H1 (cell line): ENCODE results near the gene ZDHHC23. TPM values are rescaled to one million over a fixed set of nuclear protein-coding genes. Genes with fewer than 3 reads are reported as not detected.

ENCODE experiments used
- BCL11A ChIP-seq, 2 experiments: IDR thresholded peaks; one replicate each; pipeline ENCODE4 v1.6.1; 2011; ENCODE audit warnings: low read depth in 2 of 2, low read length in 2 of 2, mild to moderate bottlenecking in 2 of 2
- GTF2F1 ChIP-seq: IDR thresholded peaks from 2 replicates; pipeline ENCODE4 v1.6.1; 2012; ENCODE audit warnings: low read depth, low read length, improper control_type of control experiment, borderline replicate concordance
- HDAC6 ChIP-seq: IDR thresholded peaks from one replicate; pipeline ENCODE4 v1.7.1; 2012; ENCODE audit warnings: low read depth, mild to moderate bottlenecking, inconsistent platforms, low read length, moderate library complexity
- RNF2 ChIP-seq: fragments of 200-900, 300-1000 bp; sonication (generic); IDR thresholded peaks from 2 replicates; pipeline ENCODE4 v1.7.1; 2016; ENCODE audit warnings: borderline replicate concordance, low read depth, mild to moderate bottlenecking, antibody characterized with exemption, low read length; ENCODE audit not compliant: poor library complexity, severe bottlenecking; ENCODE audit errors: missing control alignments
- SRF ChIP-seq: IDR thresholded peaks from 2 replicates; pipeline ENCODE4 v1.6.1; 2011; ENCODE audit warnings: mild to moderate bottlenecking, low read depth, low read length, moderate library complexity
- TBP ChIP-seq: IDR thresholded peaks from 2 replicates; pipeline ENCODE4 v1.6.1; 2011; ENCODE audit warnings: low read depth, low read length, improper control_type of control experiment
- TCF12 ChIP-seq: IDR thresholded peaks from 2 replicates; pipeline ENCODE4 v1.6.1; 2011; ENCODE audit warnings: low read depth, mild to moderate bottlenecking, low read length
- USF2 ChIP-seq: IDR thresholded peaks from 2 replicates; pipeline ENCODE4 v1.6.1; 2011; ENCODE audit warnings: low read length, improper control_type of control experiment
- polyA plus RNA-seq, 7 experiments: library from polyadenylated mRNA; depleted of rRNA in 3 of 7; stranded (reverse) in 5 of 7; unstranded in 2 of 7; fragments of >200 nt in 5 of 7; fragments of 200-250 nt in 2 of 7; gene quantifications; 1 replicate in 5 of 7; 2 replicates in 1 of 7; 4 replicates in 1 of 7; pipeline versions ENCODE4 v1.2.1 to v1.2.3, GENCODE V29; 2011 to 2013; ENCODE audit warnings: missing spikeins in 2 of 7, mixed read lengths in 2 of 7
- total RNA-seq: library from RNA; stranded (reverse); fragmentation: NEBNext Ultra II Directional; extraction: Animal tissue kit (Norgen Biotek cat#: 25700); gene quantifications from 2 replicates; pipeline ENCODE4 v1.2.1, GENCODE V29; 2021

The ZDHHC23 gene
- total and polyA plus RNA-seq, 2 of the 8 experiments (the other 6 are each of a cell fraction or from before 2014, with no cell fraction given), result 6.2 to 15.7 TPM

GRCh38 chr3:113953677-113954076 is 5.9 kb downstream of the ZDHHC23 start (continued):
- no peak for TF ChIP-seq BCL11A (IDR thresholded peaks at IDR 0.05; ENCODE audit: low read depth in 2 of 2, low read length in 2 of 2)
- TF ChIP-seq HDAC6, result no peak
- no peak for TF ChIP-seq SRF
- no peak for TF ChIP-seq USF2
- no peak for TF ChIP-seq GTF2F1
- no peak for TF ChIP-seq TBP
- no peak for TF ChIP-seq TCF12
- TF ChIP-seq RNF2, result no peak
